SK-N-SH treated with all-trans-retinoic acid at 6 μM for 48 hours (cell line): Measurements from ENCODE around the gene TMEM178A.

ENCODE experiments used
- ISL1 ChIP-seq: fragments of 250-450 bp; sonication (Bioruptor Pico); IDR thresholded peaks from 2 replicates; pipeline ENCODE4 v2.1.2; 2022; ENCODE audit warnings: mild to moderate bottlenecking, moderate library complexity
- RARB ChIP-seq: fragments of 250-450 bp; sonication (Bioruptor Pico); IDR thresholded peaks from 2 replicates; pipeline ENCODE4 v1.8.0; 2021; ENCODE audit warnings: mild to moderate bottlenecking, moderate library complexity
- TSHZ2 ChIP-seq: fragments of 250-450 bp; sonication (Bioruptor Pico); IDR thresholded peaks from 2 replicates; pipeline ENCODE4 v1.5.0; 2020; ENCODE audit warnings: mild to moderate bottlenecking, moderate library complexity
- ZNF8 ChIP-seq: fragments of 450-650 bp; formaldehyde crosslinking; IDR thresholded peaks from 2 replicates; pipeline ENCODE4 v1.5.0; 2020; ENCODE audit warnings: mild to moderate bottlenecking, moderate library complexity

GRCh38 chr2:39622860-39623259 lies 42.9 kb upstream of the TMEM178A start:
- no peak for TF ChIP-seq RARB (CRISPR knock-in tag)
- TF ChIP-seq TSHZ2 (CRISPR knock-in tag), result no peak
- no peak for TF ChIP-seq ISL1 (CRISPR knock-in tag)
- TF ChIP-seq ZNF8, result no peak
